Renal cortex interstitium (tissue), 11 donors: ENCODE results near the gene PPP2R2B. TPM values are rescaled to one million over a fixed set of nuclear protein-coding genes. Genes with fewer than 3 reads are reported as not detected.

Experiments used
- DNase-seq, 11 donors: peaks; one replicate each; pipeline ENCODE4 v3.0.0-alpha.2; 2013; ENCODE audit warnings: low read depth in 9 of 11, low spot score in 4 of 11; ENCODE audit errors: extremely low read depth in 1 of 11
- polyA plus RNA-seq, 3 donors: library from polyadenylated mRNA; unstranded; fragments of 120-200 nt; gene quantifications; one replicate each; pipeline ENCODE4 v1.2.1, GENCODE V29; 2013; ENCODE audit not compliant: insufficient read length in 3 of 3

Gene PPP2R2B
- polyA plus RNA-seq, 3 donors: 12.4 to 15.4 (median 14.8) TPM

- DNase-seq: no peak
Observed at GRCh38 chr5:146849694-146850303, 28.8 kb downstream of the PPP2R2B start.

DNA sequence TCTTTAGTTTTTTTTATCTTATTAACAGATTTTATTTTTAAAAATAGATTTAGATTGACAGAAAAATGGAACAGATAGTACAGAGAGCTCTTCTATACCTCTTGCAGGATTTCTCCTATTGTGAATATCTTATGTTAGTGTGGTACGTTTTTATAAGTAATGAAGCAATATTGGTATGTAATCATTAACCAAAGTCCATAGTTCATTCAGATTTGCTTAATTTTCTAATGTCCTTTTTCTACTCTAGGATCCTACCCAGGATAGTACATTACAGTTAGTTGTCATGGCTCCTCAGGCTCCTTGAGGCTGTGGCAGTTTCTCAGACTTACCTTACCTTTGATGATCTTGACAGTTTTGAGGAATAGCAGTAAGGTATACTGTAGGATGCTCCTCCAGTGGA lies 30.4 kb downstream of the PPP2R2B start:
- no peak for DNase-seq

GRCh38 chr5:146840016-146840415 lies 38.5 kb downstream of the PPP2R2B start:
- no peak for DNase-seq

GRCh38 chr5:146836226-146836842 lies 42.2 kb downstream of the PPP2R2B start:
- DNase-seq: no peak

- DNase-seq: no peak
Observed at GRCh38 chr5:146832985-146833732, 45.4 kb downstream of the PPP2R2B start.

GRCh38 chr5:146828385-146828784 lies 50.2 kb downstream of the PPP2R2B start:
- peak in 1 of 11 donors; percentile 8 for DNase-seq

GRCh38 chr5:146827901-146828300 lies 50.7 kb downstream of the PPP2R2B start:
- no peak for DNase-seq

- peak; percentile 19 to 64 (median 46) for DNase-seq
Observed at GRCh38 chr5:146825033-146825432, 53.5 kb downstream of the PPP2R2B start.

DNA sequence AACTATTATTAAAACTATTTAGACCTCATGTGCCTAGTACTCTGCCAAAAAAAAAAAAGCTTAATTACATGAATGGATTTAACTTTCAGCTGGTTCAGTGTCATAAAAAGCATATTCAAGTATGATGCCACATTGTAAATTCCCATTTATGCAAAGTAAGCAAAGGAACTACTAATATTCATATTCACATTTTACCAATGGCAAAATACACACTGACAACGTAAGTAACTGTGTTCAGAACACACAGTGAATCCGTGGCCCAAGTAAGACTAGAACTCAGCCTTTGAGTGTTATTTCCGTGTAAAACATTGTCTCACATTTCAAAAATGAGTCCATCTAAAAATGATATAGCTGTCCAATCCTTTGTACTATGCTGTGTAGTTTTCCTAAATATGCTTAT lies 56.8 kb downstream of the PPP2R2B start:
- no peak for DNase-seq

GRCh38 chr5:146820987-146821386 lies 57.6 kb downstream of the PPP2R2B start:
- DNase-seq: no peak

DNA sequence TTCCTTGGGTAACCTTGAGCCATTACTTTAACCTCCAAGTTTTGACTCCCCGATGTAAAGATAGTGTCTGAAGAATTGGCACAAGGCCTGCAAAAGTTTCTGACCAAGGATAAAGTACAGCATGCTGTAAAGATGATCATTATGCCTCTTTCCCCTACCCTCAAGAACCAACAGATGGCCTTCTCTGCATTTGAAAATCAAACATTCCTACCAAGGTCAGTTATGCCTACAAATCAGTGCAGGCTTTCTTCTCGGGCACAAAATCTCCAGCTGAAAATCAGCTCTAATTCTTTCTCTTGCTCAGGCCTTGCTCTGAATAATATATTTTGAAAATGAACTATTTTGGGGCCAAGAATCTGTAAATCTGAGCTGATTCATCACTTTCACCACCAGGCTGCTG lies 59.7 kb downstream of the PPP2R2B start:
- DNase-seq: no peak

DNA sequence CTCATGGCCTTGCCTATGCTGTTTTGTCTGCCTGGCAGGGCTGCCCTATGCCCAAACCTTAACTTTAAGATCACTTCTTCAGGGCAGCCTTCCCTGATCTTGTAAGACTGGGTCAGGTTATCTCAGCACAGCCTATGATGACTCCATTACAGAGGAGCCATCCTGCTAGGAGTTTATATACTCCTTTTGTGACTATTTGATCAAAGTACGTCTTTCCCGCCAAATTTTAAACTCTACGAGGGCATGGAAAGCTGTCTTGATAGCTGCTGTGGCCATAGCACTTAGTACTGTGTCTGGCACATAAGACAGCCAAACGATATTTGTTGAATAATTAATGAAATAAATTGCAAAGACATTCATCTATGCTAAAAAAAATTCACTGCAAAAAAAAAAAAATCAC lies 60.6 kb downstream of the PPP2R2B start:
- no peak for DNase-seq

DNA sequence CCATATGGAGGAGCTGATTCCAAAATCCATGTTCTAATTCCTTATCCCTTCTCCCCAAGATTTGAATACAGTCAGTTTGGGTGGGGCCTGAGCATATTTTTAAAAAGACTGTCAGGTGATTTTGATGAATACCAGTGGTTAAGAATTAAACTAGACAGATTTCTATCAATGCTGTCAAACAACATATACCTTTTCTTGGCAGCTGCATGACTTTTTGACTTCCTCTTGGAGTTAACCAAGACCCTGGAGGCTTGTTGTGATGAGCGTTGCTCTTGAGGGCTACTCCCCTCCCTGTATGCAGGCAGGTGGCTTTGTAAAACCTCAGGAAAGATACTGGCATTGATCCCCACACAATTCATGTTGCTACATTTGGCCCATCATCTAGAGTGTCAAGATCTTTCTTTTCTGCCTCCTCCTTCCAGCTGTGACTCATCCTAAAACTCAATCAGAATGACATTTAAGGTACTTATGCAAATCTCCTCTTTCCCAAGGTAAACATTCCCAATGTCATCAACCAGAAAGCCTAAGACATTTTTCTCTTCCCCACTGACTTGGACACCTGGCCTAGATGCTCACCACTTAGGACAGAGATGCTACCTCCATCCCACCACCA lies 61.7 kb downstream of the PPP2R2B start:
- no peak for DNase-seq

DNA sequence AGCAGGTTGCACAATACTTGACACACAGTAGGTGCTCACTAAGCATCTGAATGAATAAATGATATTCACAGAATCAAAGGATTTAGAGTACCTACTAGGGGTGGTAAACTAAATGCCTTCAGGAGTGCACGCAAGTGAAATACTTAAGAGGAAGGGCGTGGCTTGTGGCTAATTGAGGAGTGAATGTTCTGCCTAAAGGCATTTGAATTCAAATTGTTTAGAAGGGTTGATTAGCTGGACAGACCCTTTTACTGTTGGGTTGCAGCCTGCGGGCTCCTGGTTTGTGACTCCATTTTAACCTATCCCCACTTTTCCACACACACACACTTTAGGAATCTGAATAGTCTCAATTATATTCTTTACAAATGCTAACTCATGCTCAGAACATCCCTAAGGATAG lies 63.1 kb downstream of the PPP2R2B start:
- DNase-seq: no peak

DNA sequence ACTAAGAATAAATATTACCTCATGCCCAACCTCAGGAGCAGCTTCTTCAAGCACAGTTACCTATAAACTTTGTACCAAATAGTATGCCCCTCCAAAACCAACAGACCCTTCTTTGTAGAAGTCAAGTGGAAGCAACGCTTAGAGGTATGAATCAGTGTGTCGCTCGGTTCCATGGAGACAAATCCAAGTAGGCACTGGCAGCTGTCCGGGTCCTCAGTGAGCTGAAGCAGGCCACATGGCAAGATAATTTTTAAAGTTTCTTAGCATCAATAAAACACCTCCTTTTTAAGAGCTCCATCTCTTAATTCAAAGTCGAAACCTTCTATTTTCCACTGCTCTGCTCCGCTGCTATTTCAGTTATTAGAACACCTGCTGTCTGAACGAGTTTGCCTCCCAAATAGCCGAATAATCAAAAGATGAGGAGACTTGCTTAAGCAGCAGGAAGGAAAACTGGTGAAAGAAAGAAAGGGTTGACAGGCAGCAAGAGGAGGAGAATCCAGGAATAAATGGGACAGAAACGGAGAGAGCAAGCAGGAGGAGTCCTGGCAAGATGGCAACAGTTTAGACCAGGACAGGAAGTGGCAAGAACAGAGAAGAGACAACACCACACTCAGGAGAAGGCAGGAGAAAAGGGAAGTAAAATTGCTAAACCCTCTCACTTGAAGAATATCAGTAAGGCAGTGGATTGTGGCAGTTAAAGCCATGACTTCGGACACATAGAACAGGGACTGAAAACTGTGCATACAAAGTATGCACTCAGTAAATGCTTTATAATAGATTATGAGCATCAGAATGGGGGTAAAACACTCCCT lies 65.0 kb downstream of the PPP2R2B start:
- DNase-seq: no peak

- no peak for DNase-seq
Observed at GRCh38 chr5:146805081-146805480, 73.5 kb downstream of the PPP2R2B start.

GRCh38 chr5:146802945-146803522 lies 75.5 kb downstream of the PPP2R2B start:
- DNase-seq: no peak

- no peak for DNase-seq
Observed at GRCh38 chr5:146799671-146800070, 78.9 kb downstream of the PPP2R2B start.

- no peak for DNase-seq
Observed at GRCh38 chr5:146799231-146799630, 79.3 kb downstream of the PPP2R2B start.
